Prostate gland (tissue), 2 donors: Measurements from ENCODE around the gene ACAP2.

Source experiments
- POLR2AphosphoS5 ChIP-seq: sonication (generic); formaldehyde crosslinking; IDR thresholded peaks from one replicate; pipeline ENCODE4 v1.6.1; 2017; ENCODE audit warnings: antibody characterized with exemption
- TF ChIP-seq, protein P1 (sequence below), 4 experiments: fragments of 200-600 bp in 2 of 4; fragments of 450-650 bp in 2 of 4; sonication (generic) in 2 of 4; IDR thresholded peaks; 1 replicate in 3 of 4; 2 replicates in 1 of 4; pipeline ENCODE4 v1.5.1; 2016 to 2019; ENCODE audit warnings: antibody characterized with exemption in 4 of 4, mild to moderate bottlenecking in 2 of 4, moderate library complexity in 2 of 4

DNA sequence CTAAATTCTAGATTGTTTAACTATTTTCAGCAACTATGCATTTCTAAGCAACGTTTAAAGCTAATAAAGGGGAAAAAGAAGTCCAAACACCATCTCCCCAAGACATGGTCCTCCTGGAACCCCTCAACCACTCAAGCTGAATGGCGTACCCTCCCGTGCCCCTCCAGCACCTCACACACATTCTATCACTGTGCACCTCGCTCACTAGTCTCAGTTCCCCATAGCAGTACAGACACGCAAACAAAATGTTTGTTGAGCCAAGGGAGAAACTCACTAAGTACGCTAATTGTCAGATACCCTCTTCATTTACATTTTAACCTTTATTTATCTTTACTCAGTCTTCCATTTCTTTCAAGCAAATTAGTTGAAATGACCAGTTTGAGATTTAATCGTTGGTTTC is 48.8 kb downstream of the ACAP2 start:
- TF ChIP-seq POLR2AphosphoS5 = no peak
- TF ChIP-seq, protein P1, sequence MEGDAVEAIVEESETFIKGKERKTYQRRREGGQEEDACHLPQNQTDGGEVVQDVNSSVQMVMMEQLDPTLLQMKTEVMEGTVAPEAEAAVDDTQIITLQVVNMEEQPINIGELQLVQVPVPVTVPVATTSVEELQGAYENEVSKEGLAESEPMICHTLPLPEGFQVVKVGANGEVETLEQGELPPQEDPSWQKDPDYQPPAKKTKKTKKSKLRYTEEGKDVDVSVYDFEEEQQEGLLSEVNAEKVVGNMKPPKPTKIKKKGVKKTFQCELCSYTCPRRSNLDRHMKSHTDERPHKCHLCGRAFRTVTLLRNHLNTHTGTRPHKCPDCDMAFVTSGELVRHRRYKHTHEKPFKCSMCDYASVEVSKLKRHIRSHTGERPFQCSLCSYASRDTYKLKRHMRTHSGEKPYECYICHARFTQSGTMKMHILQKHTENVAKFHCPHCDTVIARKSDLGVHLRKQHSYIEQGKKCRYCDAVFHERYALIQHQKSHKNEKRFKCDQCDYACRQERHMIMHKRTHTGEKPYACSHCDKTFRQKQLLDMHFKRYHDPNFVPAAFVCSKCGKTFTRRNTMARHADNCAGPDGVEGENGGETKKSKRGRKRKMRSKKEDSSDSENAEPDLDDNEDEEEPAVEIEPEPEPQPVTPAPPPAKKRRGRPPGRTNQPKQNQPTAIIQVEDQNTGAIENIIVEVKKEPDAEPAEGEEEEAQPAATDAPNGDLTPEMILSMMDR (IDR thresholded peaks at IDR 0.05) = no peak
